Left colon (tissue), 2 donors: ENCODE data around the gene DEPDC5. TPM values are rescaled to one million over a fixed set of nuclear protein-coding genes. Genes with fewer than 3 reads are reported as not detected.
"Not testable (repeated sequence)": the region's sequence is repeated elsewhere in the genome, so short reads cannot be mapped to it uniquely, and the experiment has no call there.

ENCODE experiments used
- ATAC-seq: fragments of 200-7000 bp; cut with Tn5 transposase; one replicate; pipeline ENCODE4 v1.9.1; 2020; ENCODE audit warnings: mild to moderate bottlenecking, moderate library complexity
- DNase-seq, 2 donors: peaks; one replicate each; pipeline ENCODE4 v3.0.0-alpha.2; 2020
- intact Hi-C, 2 donors: fragments of 100-400 bp; cut with DNase I in 1 of 2; cut with micrococcal nuclease in 1 of 2; formaldehyde crosslinking; loops; one replicate each; pipeline versions ENCODE4 v1.11.2 to v1.14.0; 2022; cut with DNase I, micrococcal nuclease
- long read RNA-seq: library from polyadenylated mRNA; unstranded; transcript quantifications from one replicate; pipeline ENCODE4 v2.0.0, GENCODE V29; 2021
- total RNA-seq, 2 donors: library from RNA; stranded (reverse); fragmentation: NEBNext Ultra II Directional; extraction: Animal tissue kit (Norgen Biotek cat#: 25700); gene quantifications; one replicate each; pipeline ENCODE4 v1.2.1, GENCODE V29; 2021
- donor health status: DM: no; HTN: no; CAD: no.
- donor health status: DM: yes; HTN: yes; CAD: no.

Gene DEPDC5
- 10 to 100 TPM; 38.1 to 54.5 TPM for total RNA-seq
- long read RNA-seq, full-length matches to known transcripts, result 6 of 22 reads
- long read RNA-seq, partial matches to known transcripts, result 14 of 22 reads
- long read RNA-seq, other reads (novel, unspliced or antisense), result 2 of 22 reads

- DNase-seq (peak; percentile 96 to 98), ATAC-seq (peak; percentile 84)
- intact Hi-C loops, result no loop called here
Measured at GRCh38 chr22:31753634-31754501, at the start of gene DEPDC5. Gene DEPDC5 (plus strand): TSS chr22:31754019. CDS start chr22:31754922, 903 bp downstream.

GRCh38 chr22:31707519-31707918 is 46.3 kb upstream of the DEPDC5 start:
- ATAC-seq (peak; percentile 93), DNase-seq (no peak)
- intact Hi-C loops, result no loop called here

DNA sequence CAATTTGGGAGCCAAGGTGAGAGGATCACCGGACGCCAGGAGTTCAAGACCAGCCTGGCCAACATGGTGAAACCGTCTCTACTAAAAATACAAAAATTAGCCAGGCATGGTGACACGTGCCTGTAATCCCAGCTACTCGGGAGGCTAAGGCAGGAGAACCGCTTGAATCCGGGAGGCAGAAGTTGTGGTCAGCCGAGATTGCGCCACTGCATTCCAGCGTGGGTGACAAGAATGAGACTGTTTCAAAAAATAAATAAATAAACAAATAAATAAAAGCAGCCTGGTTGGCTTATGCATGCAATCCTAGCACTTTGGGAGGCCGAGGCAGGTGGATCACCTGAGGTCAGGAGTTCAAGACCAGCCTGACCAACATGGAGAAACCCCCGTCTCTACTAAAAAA is 42.6 kb upstream of the DEPDC5 start:
- ATAC-seq, DNase-seq, intact Hi-C loops: not testable (repeated sequence)

DNA sequence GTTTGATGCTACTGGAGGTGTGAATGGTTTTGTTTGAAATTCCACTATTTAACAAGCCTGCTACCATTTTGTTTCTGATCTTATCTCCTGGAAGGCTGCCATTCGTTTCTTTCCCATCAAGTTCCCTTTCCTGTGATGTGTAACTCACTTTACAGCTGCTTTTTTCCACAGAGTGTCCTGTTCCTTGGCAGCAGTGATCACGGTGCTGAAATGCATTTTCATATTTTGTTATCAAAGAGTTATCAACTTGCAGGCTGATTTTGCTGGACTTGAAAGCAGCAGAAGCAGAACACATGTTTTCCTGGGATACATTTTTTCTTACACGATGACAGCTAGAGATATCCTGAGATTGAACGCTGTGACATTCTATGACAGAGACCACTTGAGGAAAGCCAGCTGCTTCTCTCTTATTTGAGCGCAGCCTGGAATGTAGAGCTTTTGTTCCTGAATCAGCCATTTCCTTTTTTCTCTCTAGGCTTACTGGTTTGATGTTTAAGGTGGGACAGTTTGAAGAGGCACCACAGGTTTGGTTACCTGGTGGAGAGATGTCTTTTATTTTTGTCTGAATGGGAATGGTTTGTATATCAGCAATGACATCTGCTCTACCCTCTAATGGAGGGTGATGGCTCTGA is 38.6 kb upstream of the DEPDC5 start:
- intact Hi-C loops, result no loop called here
- no peak for ATAC-seq
- DNase-seq, result no peak

GRCh38 chr22:31719850-31720471 is 33.9 kb upstream of the DEPDC5 start:
- DNase-seq (no peak), ATAC-seq (peak; percentile 83)
- intact Hi-C loops, result no loop called here

- ATAC-seq, result no peak
- DNase-seq, result no peak
- intact Hi-C loops, result no loop called here
Measured at GRCh38 chr22:31723723-31724122, 30.1 kb upstream of the DEPDC5 start.

DNA sequence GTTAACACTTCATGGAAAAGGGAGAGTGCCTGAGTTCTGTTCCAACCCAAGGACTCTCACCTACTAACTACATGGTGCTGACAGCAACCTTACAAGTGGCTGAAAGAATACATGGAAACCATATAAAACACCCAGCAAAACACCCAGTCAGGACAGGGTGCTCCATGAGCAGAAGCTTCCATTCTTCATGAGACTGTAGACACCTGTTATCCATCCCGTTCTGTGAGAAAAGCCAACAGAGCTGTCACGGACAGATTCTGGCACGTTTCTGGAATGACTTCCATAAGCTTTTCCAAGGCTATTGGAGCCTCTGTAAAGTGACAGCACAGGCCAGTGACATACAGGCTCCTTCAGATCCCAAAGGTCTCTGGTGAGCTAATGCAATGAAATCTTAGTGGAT is 27.1 kb upstream of the DEPDC5 start:
- ATAC-seq (no peak), DNase-seq (no peak)
- intact Hi-C loops, result no loop called here

DNA sequence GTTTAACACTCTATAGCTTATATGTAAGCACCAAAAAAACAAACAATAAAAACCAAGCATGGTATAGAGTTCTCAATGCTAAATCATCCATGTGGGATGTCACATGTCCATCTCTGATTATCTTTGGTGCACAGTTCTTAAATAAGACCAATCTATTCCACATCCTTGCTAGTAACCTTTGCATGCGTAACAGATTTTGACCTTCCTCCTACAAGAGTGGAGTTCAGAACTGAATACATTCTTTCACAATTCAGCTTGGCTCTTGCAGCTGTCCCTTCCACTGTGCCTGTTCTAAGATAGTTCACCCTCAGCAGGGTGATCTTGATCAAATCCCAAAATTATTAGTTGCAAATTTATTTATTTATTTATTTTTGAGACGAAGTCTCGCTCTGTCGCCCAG is 25.0 kb upstream of the DEPDC5 start:
- DNase-seq (no peak), ATAC-seq (no peak)
- intact Hi-C loops, result no loop called here

DNA sequence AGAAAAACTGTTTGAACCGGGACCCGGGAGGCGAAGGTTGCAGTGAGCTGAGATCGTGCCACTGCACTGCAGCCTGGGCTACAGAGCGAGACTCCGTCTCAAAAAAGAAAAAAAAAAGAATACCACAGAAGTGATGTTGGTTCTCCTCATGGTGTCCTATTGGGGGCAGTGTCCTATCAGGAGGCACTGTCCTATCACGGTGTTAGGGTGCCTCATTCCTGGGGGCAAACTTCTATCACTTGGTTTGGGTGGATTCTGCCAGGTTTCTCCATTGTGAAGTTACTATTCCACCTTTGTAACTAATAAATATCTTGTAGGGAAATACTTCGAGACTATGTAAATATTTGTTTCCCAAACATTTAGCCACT is 23.5 kb upstream of the DEPDC5 start:
- intact Hi-C loops, result no loop called here
- ATAC-seq (no peak), DNase-seq (no peak)

- ATAC-seq (peak; percentile 95), DNase-seq (no peak)
- intact Hi-C loops, result no loop called here
Measured at GRCh38 chr22:31732089-31732829, 21.6 kb upstream of the DEPDC5 start.

DNA sequence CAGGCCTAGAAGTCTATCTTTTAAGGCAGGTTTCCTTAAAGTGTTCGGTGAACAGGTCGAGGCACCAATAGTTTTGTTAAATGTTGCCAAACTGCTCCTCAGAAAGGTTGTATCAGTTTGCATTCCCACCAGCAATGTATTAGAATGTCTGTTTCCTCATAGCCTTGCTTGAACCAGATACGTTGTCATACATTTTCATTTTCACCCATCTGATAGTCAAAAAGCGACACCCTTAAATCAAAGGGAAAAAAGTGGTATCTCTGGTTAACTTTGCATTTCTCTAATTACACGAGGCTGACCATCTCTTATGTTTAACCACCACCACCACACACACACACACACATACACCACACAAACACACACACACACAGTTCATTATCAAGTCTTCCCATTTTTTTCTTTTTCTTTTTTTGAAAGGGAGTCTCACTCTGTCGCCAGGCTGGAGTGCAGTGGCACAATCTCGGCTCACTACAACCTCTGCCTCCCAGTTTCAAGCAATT is 20.2 kb upstream of the DEPDC5 start:
- no peak for ATAC-seq
- intact Hi-C loops, result no loop called here
- DNase-seq, result no peak

DNA sequence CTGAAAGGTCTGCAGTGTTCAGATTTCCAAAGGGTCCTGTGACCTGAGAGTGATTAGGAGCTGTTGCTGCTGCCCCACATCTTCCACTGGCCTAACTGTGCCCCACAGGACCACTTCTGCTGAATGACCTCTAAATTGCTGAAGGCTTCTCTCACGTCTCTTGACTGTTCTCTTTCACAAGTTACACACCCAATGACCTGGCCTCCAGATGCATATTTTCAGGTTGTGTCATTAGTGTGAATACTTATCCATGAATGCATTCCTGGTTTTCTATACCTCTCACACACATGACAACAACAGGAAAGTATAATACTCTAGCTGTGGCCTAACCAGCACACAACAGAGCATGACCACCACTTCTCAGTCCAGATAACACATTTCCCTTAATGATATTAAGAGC is 19.3 kb upstream of the DEPDC5 start:
- no peak for ATAC-seq
- DNase-seq, result no peak
- intact Hi-C loops, result no loop called here

DNA sequence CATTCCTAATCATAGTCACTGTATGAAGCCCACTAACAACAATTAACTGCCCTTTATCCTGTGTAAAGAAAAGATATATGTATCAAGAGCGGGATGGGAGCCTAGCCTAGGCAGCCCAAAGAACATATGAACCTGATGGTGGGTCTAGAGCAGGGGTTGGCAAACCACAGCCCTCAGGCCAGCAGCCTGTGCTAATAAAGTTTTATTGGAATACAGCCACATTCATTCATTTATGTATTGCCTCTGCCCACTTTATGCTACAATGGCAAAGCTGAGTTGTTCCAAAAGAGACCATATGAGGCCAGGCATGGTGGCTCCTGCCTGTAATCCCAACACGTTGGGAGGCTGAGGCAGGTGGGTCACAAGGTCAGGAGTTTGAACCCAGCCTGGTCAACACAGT is 17.4 kb upstream of the DEPDC5 start:
- intact Hi-C loops, result no loop called here
- ATAC-seq (no peak), DNase-seq (no peak)

GRCh38 chr22:31737932-31738331 is 15.9 kb upstream of the DEPDC5 start:
- no peak for DNase-seq
- no peak for ATAC-seq
- intact Hi-C loops, result no loop called here

GRCh38 chr22:31738566-31738965 is 15.3 kb upstream of the DEPDC5 start:
- intact Hi-C loops, result no loop called here
- DNase-seq, result no peak

GRCh38 chr22:31739795-31740201 is 14.0 kb upstream of the DEPDC5 start:
- DNase-seq, result no peak
- no peak for ATAC-seq
- intact Hi-C loops, result no loop called here

More at GRCh38 chr22:31738566-31738965, 15.3 kb upstream of the DEPDC5 start:
- ATAC-seq, result no peak

- DNase-seq, intact Hi-C loops, ATAC-seq: not testable (repeated sequence)
Measured at GRCh38 chr22:31740314-31740713, 13.5 kb upstream of the DEPDC5 start.

DNA sequence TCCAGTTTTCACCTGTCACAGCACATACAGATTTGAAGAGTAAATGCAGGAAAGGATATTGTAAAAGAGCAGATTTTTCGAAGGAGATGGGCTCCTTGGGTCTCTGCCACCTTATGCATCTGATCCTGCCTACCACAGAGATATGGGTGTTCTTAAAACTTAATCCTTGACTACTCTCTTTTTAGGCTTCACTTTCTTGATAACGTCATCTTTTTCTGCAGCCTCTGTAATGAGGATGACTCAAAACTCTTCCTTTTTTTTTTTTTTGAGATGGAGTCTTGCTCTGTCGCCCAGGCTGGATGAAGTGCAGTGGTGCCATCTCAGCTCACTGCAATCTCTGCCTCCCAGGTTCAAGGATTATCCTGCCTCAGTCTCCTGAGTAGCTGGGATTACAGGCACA is 11.7 kb upstream of the DEPDC5 start:
- intact Hi-C loops, result no loop called here
- DNase-seq (no peak), ATAC-seq (no peak)

DNA sequence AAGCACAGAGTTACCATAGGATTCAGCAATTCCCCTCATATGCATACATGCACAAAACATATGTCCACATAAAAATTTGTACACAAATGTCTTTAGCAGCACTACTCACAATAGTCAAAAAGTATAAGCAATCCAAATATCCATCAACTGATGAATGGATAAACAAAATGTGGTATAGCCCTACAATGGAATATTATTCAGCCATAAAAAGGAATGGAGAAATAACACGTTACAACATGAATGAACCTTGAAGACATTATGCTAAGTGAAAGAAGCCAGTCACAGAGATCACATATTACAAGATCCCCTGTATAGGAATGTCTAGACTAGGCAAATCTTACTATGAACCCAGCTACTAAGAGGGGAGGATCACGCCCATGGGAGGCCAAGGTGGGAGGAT is 11.1 kb upstream of the DEPDC5 start:
- intact Hi-C loops, result no loop called here
- ATAC-seq, result no peak

More for the DNA sequence above, 11.1 kb upstream of the DEPDC5 start:
- DNase-seq, result no peak
